T-helper 1 cell (primary cell): ENCODE data around the gene CD276.
"Not testable (repeated sequence)": the region's sequence is repeated elsewhere in the genome, so short reads cannot be mapped to it uniquely, and the experiment has no call there.

ENCODE experiments used
- DNase-seq, 5 donors: peaks; one replicate each; pipeline ENCODE4 v3.0.0-alpha.2; 2012 to 2020

CD276 gene

DNA sequence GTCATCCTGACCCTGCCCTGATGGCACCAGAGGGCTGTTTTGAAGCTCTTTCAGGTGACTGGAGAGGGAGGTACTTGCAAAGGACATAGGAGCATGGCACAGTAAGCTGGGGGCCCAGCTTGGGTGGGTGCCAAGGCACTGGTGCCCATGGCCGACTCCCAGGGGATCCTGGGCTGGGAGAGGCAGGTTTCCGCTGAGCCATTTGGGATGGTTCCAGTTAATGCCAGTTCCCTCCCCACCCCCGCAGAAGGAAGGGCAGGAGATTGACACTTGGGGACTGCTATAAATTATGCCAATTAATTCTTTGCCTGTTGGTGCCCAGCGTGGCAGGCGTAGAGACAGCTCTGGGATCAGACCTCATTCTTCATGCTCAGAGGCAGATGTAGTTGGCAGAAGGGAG lies 26.1 kb downstream of the CD276 start:
- DNase-seq, result no peak

- no peak for DNase-seq
Observed at GRCh38 chr15:73711526-73711925, 27.3 kb downstream of the CD276 start.

DNA sequence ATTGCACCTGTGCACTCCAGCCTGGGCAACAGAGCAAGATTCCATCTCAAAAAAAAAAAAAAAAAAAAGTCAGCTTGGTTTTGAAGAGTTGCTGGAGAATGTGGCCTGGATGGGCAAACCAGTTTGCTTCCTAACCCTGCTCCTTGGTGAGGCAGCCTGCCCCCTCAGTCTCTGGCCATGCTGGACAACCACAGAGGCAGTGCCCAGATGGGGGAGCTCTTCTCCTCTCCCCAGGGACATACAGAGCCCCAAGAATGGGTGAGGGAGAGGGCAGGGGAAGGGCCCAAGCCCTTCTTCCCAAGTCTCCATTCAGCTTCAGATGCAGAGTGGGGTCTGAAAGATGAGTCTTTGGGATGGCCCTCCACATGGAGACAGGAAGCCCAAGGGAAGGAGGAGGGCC lies 27.9 kb downstream of the CD276 start:
- no peak for DNase-seq

- DNase-seq, result no peak
Observed at GRCh38 chr15:73714695-73715301, 30.6 kb downstream of the CD276 start.

- no peak for DNase-seq
Observed at GRCh38 chr15:73715417-73715816, 31.2 kb downstream of the CD276 start.

- DNase-seq, result no peak
Observed at GRCh38 chr15:73716417-73716816, 32.2 kb downstream of the CD276 start.

DNA sequence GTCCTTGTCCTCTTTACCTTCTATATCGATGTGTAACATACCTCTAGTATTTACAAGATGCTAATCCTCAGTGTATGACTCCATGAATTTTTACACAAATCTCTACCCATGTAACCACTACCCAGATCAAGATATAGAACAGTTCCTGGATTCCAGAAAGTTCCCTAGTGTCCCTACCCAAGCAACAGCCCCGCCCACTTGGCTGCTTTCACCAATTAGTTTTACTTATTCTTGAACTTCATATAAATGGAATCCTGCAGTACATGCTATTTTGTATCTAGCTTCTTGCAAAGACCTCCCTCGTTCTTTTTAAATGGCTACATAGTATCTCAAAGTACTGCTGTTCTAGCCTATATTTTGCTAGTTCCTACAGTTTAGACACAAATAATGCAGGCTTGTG lies 33.0 kb downstream of the CD276 start:
- no peak for DNase-seq

DNA sequence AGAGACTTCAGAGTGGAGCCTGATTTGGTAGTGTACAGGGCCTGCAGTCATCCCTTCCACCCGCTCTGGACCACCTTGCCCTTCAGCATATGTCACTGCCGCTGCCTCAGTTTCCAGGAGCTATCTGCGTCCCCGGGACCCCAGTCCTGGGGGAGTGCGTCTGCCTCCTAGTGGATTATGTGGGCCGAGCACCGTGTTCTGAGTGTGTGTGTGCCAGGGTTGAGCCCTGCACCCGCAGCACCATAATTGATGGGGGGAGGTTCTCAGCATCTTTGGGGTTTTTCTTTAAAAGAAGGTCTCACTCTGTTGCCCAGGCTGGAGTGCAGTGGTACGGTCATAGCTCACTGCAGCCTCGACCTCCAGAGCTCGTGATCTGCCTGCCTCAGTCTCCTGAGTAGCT lies 33.6 kb downstream of the CD276 start:
- DNase-seq, result no peak

DNA sequence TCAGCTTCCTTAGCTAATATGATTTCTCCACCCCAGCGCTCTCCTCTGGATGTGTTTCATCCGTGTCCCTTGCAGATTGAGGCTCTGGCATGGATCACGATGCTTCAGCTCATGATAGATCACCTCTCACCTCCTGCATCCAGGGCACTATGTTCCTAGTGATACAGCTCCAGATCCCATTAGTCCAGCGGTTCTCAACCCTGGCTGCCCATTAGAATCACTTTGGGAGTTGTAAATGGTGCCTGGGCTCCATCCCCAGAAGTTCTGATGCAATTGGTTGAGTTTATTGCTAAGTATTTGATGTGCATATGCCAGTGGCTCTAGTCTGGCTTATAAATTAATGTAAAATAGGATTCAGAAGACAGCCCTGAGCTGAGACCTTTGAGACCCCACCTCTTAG lies 34.5 kb downstream of the CD276 start:
- DNase-seq, result no peak

DNA sequence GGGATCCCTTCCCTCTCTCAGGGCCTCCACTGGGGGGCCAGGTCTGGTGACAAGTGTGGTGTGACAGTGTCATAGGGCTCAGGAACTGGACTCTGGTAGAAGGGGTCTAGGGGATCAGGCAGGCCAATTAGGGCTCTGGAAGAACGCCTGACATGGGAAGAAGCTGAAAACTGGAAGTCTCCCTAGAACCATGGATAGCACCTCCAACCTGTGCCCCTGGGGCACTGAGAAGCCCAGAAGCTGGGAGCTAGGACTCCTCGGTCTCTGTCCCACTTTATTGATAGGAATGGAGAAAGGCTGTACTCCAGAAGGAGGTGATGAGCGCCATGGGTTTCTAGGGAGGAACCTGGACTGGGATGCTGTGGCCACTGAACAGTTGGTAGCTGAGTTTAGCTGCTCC lies 38.2 kb downstream of the CD276 start:
- no peak for DNase-seq

DNA sequence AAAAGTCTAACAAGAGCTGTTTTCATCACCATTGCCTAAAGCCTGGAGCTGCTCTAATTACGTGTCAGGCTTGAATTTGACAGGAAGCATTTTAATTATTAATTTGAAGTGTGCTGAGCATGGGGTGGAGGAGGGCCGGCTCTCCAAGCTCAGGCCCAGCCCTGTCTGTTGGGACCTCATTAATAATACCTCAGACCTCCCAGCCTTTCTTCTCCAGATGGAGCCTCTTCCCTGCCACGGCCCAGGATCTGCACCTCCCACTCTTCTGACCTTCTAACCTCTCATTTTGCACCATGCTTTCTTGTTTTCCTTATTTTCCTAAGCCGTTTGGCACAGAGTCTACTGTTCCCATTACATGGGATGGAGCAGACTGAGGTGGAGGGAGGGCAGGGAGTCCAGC lies 39.0 kb downstream of the CD276 start:
- DNase-seq, result no peak

DNA sequence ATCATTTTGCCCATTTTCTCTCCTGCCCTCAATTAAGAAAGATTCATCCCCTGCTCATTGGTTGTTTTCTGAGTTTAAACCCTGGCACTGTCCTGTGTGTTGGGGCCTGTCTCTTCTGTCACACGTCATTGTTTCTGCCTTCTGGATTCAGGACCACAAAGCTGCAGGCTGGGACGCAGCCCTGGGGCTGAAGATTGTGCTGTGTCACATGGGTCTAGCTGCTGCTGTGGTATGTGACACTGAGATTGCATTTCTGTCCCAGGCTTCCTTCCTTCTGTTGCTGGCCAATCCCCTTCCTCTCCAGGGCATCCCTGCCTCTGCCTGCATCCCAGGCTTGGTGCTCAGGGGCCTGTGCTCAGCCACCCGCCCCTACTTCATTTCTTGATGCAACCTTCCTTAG lies 40.0 kb downstream of the CD276 start:
- no peak for DNase-seq

DNA sequence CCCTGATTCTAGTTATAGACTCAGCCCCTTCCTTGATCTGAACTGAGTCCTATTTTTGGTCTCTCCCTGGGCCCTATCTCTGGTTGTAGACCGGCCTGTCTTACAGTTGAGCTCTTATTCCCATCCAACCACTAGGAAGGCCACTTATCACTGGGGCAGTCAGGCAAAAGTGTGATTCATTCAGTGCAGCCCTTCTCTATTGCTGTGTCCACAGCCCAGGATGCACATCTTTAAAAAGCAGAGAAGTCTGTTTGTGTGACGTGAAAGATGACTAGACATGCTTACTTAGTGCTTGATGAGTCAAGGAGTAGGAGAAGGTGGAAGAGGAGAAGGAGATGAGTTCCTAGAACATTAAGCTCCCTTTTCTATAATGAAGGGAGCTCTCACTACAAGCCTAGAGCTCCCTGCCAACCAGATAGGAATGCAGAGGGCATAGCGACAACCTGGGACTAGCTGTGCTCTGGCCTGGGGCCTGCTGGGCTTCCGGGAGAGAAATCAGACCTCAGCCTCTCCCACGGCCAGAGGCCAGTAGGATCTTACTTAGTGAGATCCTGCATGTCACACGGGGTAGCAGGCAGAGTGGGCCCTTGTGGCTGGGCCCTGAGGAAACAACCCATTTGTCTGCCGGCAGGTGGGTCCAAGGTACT lies 43.3 kb downstream of the CD276 start:
- no peak for DNase-seq

DNA sequence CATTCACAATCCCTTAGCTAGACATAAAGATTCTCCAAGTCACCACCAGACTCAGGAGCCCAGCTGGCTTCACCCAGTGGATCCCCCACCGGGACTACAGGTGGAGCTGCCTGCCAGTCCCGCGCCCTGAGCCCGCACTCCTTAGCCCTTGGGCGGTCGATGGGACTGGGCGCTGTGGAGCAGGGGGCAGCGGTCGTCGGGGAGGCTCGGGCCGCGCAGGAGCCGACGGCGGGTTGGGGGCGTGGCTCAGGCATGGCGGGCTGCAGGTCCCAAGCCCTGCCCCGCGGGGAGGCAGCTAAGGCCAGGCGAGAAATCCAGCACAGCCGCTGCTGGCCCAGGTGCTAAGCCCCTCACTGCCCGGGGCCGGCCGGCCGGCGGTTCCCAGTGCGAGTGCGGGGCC lies 47.9 kb downstream of the CD276 start:
- not testable (repeated sequence) for DNase-seq

DNA sequence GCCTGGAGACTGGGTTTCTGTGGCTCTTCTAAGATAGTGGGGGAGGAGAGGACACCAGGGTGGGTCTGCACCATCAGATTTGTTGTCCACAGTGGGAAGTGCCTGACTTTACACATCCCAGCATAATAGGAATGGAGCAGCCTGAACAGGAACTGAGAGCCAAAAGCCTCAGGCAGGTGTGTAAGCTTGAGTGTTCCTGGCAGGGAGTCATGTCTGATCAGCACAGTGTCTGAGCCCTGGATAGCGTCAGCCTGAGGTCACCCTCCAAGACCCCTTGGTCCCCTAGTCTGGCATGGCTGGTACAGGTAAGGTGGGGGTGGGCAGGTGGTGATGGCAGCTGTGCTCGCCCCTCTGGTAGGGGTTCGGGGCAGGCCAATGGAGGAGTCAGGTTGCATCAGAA lies 48.7 kb downstream of the CD276 start:
- no peak for DNase-seq

- DNase-seq, result no peak
Observed at GRCh38 chr15:73737535-73737934, 53.4 kb downstream of the CD276 start.

DNA sequence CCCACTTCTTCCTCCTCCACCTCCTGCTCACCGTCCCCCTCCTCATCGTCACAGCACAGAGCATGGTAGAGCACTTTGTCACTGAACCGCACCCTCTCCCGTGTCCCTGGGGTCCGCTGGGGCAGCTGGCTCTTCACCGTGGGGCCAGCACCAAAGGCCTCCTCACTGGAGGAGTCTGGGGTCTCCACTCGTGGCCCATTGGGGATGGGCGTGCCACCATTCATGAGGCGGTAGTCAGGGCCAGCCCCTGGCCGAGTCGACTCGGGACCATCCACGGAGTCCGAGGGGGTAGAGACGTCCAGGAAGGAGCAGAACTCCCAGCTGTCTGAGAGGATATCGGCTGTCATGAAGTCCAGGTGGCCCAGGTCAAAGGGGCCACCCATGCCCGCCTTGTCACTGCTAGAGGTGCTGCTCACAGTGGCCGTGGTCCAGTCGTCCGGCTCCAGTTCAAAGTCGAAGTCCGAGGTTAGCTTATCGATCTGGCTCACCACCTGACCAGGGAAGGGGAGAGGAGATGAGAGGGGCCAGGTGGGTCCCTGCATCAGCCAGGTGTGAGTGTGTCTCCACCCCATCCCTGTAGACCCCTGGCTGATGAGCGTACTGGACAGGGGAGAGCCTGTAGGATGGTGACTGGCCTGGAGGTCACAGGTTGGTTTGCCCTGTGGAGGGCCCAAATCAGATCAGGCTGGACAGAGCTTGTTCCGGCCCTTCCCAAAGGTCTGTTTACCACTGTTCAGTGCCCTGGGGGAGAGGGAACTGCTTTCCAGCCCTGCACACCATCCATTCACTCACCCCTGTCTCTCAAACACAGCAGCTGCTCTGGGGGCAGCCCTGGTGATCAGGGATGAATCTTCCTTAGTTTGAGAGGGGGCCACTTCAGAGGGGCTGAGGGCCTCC lies 56.2 kb downstream of the CD276 start:
- no peak for DNase-seq

- DNase-seq, result no peak
Observed at GRCh38 chr15:73741321-73741836, 57.2 kb downstream of the CD276 start.

- DNase-seq, result no peak
Observed at GRCh38 chr15:73744293-73744692, 60.1 kb downstream of the CD276 start.

- no peak for DNase-seq
Observed at GRCh38 chr15:73745073-73745472, 60.9 kb downstream of the CD276 start.

DNA sequence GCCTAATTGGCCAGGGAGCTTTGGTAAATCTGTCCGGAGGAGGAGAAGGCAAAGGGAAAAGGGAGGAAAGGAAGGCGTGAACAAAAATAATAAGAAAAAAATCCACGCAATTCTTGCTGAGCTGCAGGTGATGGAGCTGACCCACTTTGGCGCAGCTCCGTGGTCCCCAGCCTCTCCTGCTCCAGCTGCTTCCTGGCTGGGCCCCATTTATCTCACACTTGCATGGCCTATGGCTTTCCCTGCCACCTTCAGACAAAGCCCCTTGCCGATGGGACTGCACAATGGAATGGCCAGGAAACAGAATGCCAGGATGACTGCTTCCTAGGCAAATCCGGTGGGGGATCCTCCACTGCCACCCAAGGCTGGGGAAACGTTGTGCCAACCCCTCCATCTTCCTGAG lies 62.1 kb downstream of the CD276 start:
- no peak for DNase-seq

- DNase-seq, result no peak
Observed at GRCh38 chr15:73746883-73747282, 62.7 kb downstream of the CD276 start.

- DNase-seq, result no peak
Observed at GRCh38 chr15:73747847-73748590, 63.8 kb downstream of the CD276 start.
